ENCODE data around the gene VSTM2A. TPM values are rescaled to one million over a fixed set of nuclear protein-coding genes. Genes with fewer than 3 reads are reported as not detected.
"Not testable (repeated sequence)": the region's sequence is repeated elsewhere in the genome, so short reads cannot be mapped to it uniquely, and the experiment has no call there.

VSTM2A gene, protein sequence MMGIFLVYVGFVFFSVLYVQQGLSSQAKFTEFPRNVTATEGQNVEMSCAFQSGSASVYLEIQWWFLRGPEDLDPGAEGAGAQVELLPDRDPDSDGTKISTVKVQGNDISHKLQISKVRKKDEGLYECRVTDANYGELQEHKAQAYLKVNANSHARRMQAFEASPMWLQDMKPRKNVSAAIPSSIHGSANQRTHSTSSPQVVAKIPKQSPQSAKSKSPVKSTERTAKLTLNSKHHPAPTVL
- total RNA-seq = under 1 TPM in 1 of 4 donors, not detected in 3; 0.20 TPM

DNA sequence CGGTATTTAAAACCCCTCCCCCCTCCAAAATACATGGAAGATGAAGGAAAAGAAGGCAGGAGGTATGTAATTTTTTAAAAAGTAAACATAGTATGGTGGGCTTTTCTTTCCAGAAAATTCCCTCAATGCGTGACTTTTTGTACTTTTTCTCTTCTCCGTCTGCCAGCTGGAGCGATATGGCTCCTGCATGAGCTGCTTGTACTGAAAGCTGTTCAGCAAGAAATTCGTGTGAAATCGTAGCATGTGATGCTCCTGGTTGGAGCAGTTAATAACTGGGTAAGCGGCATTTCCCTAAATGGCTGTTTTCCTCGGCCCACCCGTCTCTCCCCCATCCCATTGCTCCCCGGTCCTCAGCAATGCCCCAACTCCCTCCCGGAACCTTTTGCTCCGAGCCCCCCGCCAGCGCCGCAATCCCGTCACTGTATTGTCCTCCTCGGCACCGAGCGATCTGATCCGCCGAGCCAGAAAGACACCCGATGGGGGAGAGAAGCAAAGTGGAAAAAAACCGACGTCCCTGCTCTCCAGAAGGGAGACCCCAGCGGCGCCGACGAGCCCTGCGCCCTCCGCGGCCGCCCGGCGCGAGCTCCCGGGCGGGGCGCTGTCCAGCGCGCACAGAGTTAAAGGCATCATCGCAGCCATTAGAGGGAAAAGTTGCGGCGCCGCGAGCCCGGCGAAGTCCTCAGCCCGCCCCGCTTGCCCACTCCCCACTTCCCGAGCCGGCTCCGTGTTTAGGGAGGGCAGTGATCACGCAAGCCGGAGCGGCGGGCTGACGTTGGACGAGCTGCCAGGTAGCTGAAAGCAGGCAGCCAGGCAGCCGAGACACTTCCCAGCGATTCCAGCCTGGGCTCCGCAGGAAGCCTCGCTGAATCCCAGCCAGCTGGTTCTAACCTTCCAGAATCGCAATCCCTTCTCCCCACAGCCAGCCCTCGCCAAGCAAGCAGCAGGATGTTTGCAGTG lies at the start of gene VSTM2A:
VSTM2A (plus strand) TSS at position 707 of the 957 bp plus-strand sequence. CDS start 356 bp downstream, outside the sequence.
- Histone ChIP-seq H3K27me3 (no peaks in the 10 kb centered on the region), H3K4me1 (no peaks in the 10 kb centered on the region), H3K27ac (no peak within 1 kb of the TSS), H3K4me3 (replicated peaks in 1 of 3) (no peak within 1 kb of the TSS), H3K36me3 (no peaks in the 10 kb centered on the region), H3K9me3 (no peaks in the 10 kb centered on the region)
- DNase-seq = peak in 1 of 2 donors; percentile 6
- 1 to 4% methylated on average over 35 to 52 of the region's 64 CpGs for WGBS, 2 donors
- TF ChIP-seq POLR2A (IDR thresholded peaks at IDR 0.05) = no peak
- TF ChIP-seq, protein P1, sequence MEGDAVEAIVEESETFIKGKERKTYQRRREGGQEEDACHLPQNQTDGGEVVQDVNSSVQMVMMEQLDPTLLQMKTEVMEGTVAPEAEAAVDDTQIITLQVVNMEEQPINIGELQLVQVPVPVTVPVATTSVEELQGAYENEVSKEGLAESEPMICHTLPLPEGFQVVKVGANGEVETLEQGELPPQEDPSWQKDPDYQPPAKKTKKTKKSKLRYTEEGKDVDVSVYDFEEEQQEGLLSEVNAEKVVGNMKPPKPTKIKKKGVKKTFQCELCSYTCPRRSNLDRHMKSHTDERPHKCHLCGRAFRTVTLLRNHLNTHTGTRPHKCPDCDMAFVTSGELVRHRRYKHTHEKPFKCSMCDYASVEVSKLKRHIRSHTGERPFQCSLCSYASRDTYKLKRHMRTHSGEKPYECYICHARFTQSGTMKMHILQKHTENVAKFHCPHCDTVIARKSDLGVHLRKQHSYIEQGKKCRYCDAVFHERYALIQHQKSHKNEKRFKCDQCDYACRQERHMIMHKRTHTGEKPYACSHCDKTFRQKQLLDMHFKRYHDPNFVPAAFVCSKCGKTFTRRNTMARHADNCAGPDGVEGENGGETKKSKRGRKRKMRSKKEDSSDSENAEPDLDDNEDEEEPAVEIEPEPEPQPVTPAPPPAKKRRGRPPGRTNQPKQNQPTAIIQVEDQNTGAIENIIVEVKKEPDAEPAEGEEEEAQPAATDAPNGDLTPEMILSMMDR (IDR thresholded peaks at IDR 0.05) = no peak
- intact Hi-C loops (cut with DNase I) = no loop called here

DNA sequence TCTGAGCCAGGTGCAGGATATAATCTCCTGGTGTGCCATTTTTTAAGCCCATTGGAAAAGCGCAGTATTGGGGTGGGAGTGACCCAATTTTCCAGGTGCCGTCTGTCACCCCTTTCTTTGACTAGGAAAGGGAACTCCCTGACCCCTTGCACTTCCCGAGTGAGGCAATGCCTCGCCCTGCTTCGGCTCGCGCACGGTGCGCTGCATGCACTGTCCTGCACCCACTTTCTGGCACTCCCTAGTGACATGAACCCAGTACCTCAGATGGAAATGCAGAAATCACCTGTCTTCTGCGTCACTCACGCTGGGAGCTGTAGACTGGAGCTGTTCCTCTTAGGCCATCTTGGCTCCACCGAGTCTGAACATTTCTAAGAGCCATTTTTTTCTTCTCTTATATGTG lies 37.6 kb upstream of the VSTM2A start:
- H3K9me3 ChIP-seq; intact Hi-C loops (cut with DNase I); H3K4me1 ChIP-seq; H3K27ac ChIP-seq; H3K36me3 ChIP-seq; DNase-seq; H3K4me3 ChIP-seq (replicated peaks in 1 of 3); H3K27me3 ChIP-seq: not testable (repeated sequence)
- 87 to 89% methylated on average over 12 of the region's 12 CpGs for WGBS, 2 donors

DNA sequence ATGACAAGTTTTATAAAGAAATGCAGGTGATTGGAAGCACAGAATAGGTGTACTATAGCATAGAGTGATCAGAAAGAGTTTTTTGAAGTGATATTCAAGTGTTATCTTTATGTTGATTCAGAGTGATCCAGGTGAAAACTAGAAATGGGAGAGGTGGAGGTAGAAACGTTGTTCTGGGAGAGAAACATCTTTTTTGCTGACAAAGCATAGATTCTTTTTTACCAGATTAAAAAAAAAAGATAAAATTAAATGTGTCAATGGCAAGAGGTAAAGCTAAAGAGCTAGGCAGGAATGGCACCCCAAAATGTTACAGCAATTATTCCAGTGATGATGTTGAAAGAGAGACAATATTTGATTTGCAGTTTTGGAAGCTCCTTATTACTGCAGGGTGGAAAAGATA lies 12.6 kb upstream of the VSTM2A start:
- H3K27ac ChIP-seq = no peak overlapping the region
- WGBS, 2 donors = 28 to 42% methylated on average over 1 of the region's 1 CpG
- H3K4me3 ChIP-seq (replicated peaks in 1 of 3) = no peak overlapping the region
- intact Hi-C loops (cut with DNase I) = no loop called here
- DNase-seq = no peak
- no peaks in the 10 kb centered on the region for H3K9me3 ChIP-seq
- H3K4me1 ChIP-seq = no peaks in the 10 kb centered on the region
- H3K27me3 ChIP-seq = no peaks in the 10 kb centered on the region
- no peak for TF ChIP-seq POLR2A (IDR thresholded peaks at IDR 0.05)
- TF ChIP-seq, protein P1 (IDR thresholded peaks at IDR 0.05) = no peak
- H3K36me3 ChIP-seq = no peaks in the 10 kb centered on the region

DNA sequence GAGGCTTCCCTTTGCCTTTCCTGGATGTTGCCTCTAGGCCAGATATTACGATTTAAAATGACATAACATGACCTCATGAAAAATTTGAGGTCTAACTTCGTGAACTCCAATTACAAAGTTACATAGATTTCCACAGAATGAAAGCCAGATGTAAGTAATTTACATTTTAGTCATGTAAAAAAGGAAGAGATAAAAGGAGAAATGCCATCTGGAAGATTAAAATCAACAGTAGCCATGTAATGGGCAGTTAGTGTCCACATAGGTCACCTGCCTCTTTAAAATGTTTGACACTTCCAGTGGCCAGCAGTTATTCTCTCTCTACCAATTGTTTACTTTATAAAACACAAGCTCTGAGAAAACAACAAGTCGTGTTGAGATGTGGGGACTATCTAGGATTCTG lies 4.1 kb upstream of the VSTM2A start:
- H3K27ac ChIP-seq = no peak overlapping the region
- no peaks in the 10 kb centered on the region for H3K4me1 ChIP-seq
- no peaks in the 10 kb centered on the region for H3K9me3 ChIP-seq
- TF ChIP-seq, protein P1 (IDR thresholded peaks at IDR 0.05) = no peak
- TF ChIP-seq POLR2A (IDR thresholded peaks at IDR 0.05) = no peak
- H3K36me3 ChIP-seq = no peaks in the 10 kb centered on the region
- WGBS, 2 donors = 48 to 57% methylated on average over 3 of the region's 3 CpGs
- intact Hi-C loops (cut with DNase I) = no loop called here
- no peak for DNase-seq
- H3K27me3 ChIP-seq = no peaks in the 10 kb centered on the region
- H3K4me3 ChIP-seq (replicated peaks in 1 of 3) = no peak overlapping the region

DNA sequence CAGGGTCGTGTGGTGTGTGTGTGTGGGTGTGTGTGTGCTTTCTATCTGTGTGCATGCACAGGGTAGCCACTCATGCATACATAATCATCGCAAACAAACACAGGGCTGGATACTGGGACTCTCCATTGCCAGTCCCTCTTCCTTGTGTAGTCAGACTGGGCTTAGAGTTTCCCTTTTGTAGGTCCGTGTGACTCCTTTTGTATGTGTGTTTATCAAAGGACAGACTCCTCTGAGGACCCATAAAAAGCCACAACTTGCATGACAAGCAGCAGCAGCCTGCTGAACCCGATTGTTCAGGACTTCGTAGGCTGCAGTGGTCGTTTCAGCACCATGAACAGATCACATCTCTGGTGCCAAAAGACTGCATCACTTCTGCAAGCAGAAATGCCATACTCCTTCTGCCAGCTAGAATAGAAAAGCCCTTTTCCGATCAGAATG lies 895 bp downstream of the VSTM2A start:
- Histone ChIP-seq H3K27me3 (no peaks in the 10 kb centered on the region), H3K4me1 (no peaks in the 10 kb centered on the region), H3K4me3 (replicated peaks in 1 of 3) (no peak overlapping the region), H3K9me3 (no peaks in the 10 kb centered on the region), H3K36me3 (no peaks in the 10 kb centered on the region), H3K27ac (no peak overlapping the region)
- intact Hi-C loops (cut with DNase I) = no loop called here
- 5 to 9% methylated on average over 6 to 7 of the region's 7 CpGs for WGBS, 2 donors
- DNase-seq = no peak
- TF ChIP-seq, protein P1 (IDR thresholded peaks at IDR 0.05) = no peak
- TF ChIP-seq POLR2A (IDR thresholded peaks at IDR 0.05) = no peak

All from thyroid gland (tissue), 4 donors.